Measurements from ENCODE around the gene PDCD1LG2. TPM values are rescaled to one million over a fixed set of nuclear protein-coding genes. Genes with fewer than 3 reads are reported as not detected.

Gene PDCD1LG2
- total RNA-seq, 2 donors from 2014 or later: 2.2 to 2.9 TPM

DNA sequence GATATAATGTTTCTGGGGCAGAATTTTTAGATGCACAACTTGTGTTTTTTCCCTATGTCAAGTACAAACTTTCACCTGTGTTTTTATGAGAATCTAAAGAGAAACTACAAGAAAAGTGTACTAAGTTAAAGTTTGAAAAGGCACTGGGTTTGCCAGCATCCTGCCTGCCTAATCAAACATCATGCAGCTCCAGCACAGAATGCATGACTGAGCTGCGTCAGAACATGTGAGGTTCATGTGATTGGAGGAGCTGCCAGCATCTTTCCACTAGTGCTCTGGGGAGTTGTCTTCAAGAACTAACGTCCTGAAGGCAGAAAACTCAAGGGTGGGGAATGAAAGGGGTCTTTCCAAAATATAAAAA, 72.5 kb downstream of the PDCD1LG2 start:
- Histone ChIP-seq H3K4me3 (no peak overlapping the region), H3K4me1 (peaks cover 0 to 19% of the 10 kb centered on the region in 2 donors), H3K9me3 (no peaks in the 10 kb centered on the region), H3K27me3 (no peaks in the 10 kb centered on the region), H3K36me3 (no peaks in the 10 kb centered on the region), H3K27ac (peak overlapping the region in 1 of 2 donors; percentile 37)
- DNase-seq (ENCODE audit: low spot score): peak; percentile 61
- TF ChIP-seq, protein P1, sequence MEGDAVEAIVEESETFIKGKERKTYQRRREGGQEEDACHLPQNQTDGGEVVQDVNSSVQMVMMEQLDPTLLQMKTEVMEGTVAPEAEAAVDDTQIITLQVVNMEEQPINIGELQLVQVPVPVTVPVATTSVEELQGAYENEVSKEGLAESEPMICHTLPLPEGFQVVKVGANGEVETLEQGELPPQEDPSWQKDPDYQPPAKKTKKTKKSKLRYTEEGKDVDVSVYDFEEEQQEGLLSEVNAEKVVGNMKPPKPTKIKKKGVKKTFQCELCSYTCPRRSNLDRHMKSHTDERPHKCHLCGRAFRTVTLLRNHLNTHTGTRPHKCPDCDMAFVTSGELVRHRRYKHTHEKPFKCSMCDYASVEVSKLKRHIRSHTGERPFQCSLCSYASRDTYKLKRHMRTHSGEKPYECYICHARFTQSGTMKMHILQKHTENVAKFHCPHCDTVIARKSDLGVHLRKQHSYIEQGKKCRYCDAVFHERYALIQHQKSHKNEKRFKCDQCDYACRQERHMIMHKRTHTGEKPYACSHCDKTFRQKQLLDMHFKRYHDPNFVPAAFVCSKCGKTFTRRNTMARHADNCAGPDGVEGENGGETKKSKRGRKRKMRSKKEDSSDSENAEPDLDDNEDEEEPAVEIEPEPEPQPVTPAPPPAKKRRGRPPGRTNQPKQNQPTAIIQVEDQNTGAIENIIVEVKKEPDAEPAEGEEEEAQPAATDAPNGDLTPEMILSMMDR (IDR thresholded peaks at IDR 0.05): no peak

DNA sequence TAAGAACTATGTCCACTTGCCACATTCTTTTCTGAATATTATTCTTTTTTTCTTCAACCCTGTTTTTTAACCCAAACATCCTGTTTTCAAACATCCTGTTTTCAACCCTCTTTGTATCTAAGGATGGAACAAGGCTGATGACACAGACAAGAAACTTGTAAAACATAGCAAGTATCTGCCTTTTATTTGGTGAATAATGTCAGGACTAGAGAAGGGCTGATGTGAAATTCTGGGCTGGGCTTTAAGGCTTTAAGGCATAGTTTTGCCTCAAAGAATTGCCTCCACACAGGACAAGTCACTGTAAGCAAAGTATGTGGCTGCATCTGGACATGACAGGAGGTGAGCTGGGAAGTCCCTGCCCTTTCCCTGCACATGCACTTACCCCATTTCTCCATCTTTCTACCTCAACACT, 76.1 kb downstream of the PDCD1LG2 start:
- TF ChIP-seq, protein P1 (IDR thresholded peaks at IDR 0.05): no peak
- H3K27me3 ChIP-seq: no peaks in the 10 kb centered on the region
- H3K4me3 ChIP-seq: no peak overlapping the region
- H3K36me3 ChIP-seq: no peaks in the 10 kb centered on the region
- no peak for DNase-seq (ENCODE audit: low spot score)
- H3K4me1 ChIP-seq: peaks cover 0 to 8% of the 10 kb centered on the region in 2 donors
- H3K27ac ChIP-seq: no peak overlapping the region
- no peaks in the 10 kb centered on the region for H3K9me3 ChIP-seq

DNA sequence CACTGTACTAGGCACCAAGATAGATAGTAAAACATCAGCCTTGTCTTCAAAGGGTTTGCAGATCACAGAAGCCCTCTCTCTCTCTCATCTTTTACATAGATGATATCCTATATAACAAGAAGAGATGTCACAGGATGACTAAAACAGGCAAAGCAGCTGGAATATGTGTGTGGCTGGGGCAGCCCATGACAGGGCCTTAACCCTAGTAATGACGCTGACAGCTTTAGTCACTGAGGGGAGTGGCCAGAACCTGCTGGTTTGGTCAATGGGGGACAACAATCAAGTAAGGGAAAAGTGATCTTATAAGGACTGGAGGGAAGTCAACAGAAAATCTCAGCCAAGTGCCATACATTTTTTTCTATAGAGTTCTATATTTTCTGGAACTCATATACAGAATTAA, 76.7 kb downstream of the PDCD1LG2 start:
- Histone ChIP-seq H3K27me3 (no peaks in the 10 kb centered on the region), H3K4me1 (peaks cover 0 to 8% of the 10 kb centered on the region in 2 donors), H3K36me3 (no peaks in the 10 kb centered on the region), H3K27ac (no peak overlapping the region), H3K4me3 (no peak overlapping the region), H3K9me3 (no peaks in the 10 kb centered on the region)
- TF ChIP-seq, protein P1 (IDR thresholded peaks at IDR 0.05): no peak
- DNase-seq (ENCODE audit: low spot score): no peak

DNA sequence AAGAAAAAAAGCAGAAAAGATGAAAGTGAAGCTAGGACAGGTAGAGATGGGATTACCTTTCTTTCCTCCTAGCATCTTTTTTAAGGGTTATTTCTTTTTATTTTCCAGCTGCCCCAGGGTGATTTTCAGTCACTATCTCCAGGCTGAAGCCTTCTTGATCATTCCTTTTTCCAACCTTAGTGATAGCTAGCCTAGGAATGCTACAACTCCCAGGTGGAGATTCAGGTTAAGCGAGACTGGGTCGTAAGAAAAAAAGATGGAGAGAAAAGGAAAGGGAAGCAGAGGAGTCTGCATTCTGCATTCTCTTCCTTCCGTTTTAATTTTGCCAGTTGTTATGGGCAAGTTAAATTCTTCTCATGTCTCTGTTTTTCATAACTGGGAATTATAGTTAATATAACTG, 81.9 kb downstream of the PDCD1LG2 start:
- H3K4me1 ChIP-seq: peaks cover 0 to 5% of the 10 kb centered on the region in 2 donors
- H3K27ac ChIP-seq: no peak overlapping the region
- no peaks in the 10 kb centered on the region for H3K27me3 ChIP-seq
- no peak overlapping the region for H3K4me3 ChIP-seq
- TF ChIP-seq, protein P1 (IDR thresholded peaks at IDR 0.05): no peak
- DNase-seq (ENCODE audit: low spot score): no peak
- no peaks in the 10 kb centered on the region for H3K36me3 ChIP-seq
- H3K9me3 ChIP-seq: no peaks in the 10 kb centered on the region

DNA sequence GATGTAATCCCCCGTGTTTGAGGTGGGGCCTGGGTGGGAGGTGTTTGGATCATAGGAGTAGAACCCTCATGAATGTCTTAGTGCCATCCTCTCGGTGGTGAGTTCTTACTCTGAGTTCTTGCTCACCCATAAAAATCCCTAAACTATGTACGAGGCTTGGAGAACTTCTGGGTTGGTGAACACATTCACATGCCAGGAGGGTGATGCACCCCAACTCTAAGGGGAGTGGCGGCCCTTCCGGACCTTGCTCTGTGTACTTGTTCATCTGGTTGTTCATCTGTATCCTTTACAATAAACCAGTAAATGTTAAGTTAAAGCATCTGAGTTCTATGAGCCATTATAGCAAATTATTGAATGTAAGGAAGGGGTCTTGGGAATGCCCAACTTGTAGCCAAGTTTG, 82.6 kb downstream of the PDCD1LG2 start:
- H3K27me3 ChIP-seq: no peaks in the 10 kb centered on the region
- TF ChIP-seq, protein P1 (IDR thresholded peaks at IDR 0.05): no peak
- DNase-seq (ENCODE audit: low spot score): no peak
- H3K27ac ChIP-seq: no peak overlapping the region
- no peaks in the 10 kb centered on the region for H3K36me3 ChIP-seq
- no peak overlapping the region for H3K4me3 ChIP-seq
- H3K9me3 ChIP-seq: no peaks in the 10 kb centered on the region
- H3K4me1 ChIP-seq: peaks cover 0 to 5% of the 10 kb centered on the region in 2 donors

DNA sequence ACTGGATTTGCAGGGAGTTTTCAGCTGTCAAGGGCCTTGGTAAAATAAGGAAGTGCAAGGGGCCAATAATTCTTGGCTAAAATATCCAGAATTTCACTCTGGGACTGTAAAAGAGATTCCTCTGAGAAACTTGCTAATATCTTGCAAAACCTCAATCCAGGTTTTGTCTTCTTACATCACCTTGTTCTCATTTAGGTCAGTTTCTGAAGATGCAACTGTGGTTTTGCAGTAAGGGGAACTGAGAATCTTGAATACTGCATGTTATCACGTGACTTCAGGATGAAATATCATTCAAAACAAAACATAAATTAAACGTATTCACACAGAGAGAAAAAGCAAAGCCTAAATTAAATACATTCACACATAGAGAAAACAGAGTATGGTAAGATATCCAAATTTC, 83.6 kb downstream of the PDCD1LG2 start:
- peaks cover 0 to 5% of the 10 kb centered on the region in 2 donors for H3K4me1 ChIP-seq
- H3K4me3 ChIP-seq: no peak overlapping the region
- no peaks in the 10 kb centered on the region for H3K9me3 ChIP-seq
- DNase-seq (ENCODE audit: low spot score): no peak
- TF ChIP-seq, protein P1 (IDR thresholded peaks at IDR 0.05): no peak
- H3K27me3 ChIP-seq: no peaks in the 10 kb centered on the region
- no peak overlapping the region for H3K27ac ChIP-seq
- H3K36me3 ChIP-seq: no peaks in the 10 kb centered on the region
